Central memory CD8-positive, alpha-beta T cell (primary cell): ENCODE data around the gene CTDNEP1.
A peak's percentile ranks its signal among the peaks of the same experiment; 100 is the strongest.

ENCODE experiments used
- ATAC-seq: fragments of 150-1000 bp; cut with Tn5 transposase; replicated peaks from 2 replicates; pipeline ENCODE4 v1.10.0; 2022; ENCODE audit warnings: mild to moderate bottlenecking, moderate FRiP score, moderate number of reproducible peaks; ENCODE audit not compliant: poor library complexity, severe bottlenecking; ENCODE audit errors: extremely low read depth
- DNase-seq, 2 donors: peaks; one replicate each; pipeline ENCODE4 v3.0.0; 2021; ENCODE audit warnings: low spot score in 2 of 2
- H3K27ac Mint-ChIP-seq: one replicate; pipeline ENCODE4 v1.8.0; 2022; ENCODE audit warnings: low read depth, mild to moderate bottlenecking, moderate library complexity, mixed read lengths
- H3K27me3 Mint-ChIP-seq: one replicate; pipeline ENCODE4 v1.8.0; 2022; ENCODE audit warnings: mixed read lengths
- H3K36me3 Mint-ChIP-seq: one replicate; pipeline ENCODE4 v1.8.0; 2022; ENCODE audit warnings: mild to moderate bottlenecking, moderate library complexity, mixed read lengths; ENCODE audit not compliant: insufficient read depth
- H3K4me1 Mint-ChIP-seq: one replicate; pipeline ENCODE4 v1.8.0; 2022; ENCODE audit warnings: mixed read lengths
- H3K4me3 Mint-ChIP-seq: one replicate; pipeline ENCODE4 v1.8.0; 2022; ENCODE audit warnings: mild to moderate bottlenecking, moderate library complexity, mixed read lengths
- H3K9me3 Mint-ChIP-seq: one replicate; pipeline ENCODE4 v1.8.0; 2022; ENCODE audit warnings: mixed read lengths

The CTDNEP1 gene

GRCh38 chr17:7219229-7219811 lies 32.2 kb downstream of the CTDNEP1 start:
- peak overlapping the region; percentile 95 for H3K27ac Mint-ChIP-seq

GRCh38 chr17:7218758-7219157 lies 32.8 kb downstream of the CTDNEP1 start:
- peaks cover 19% of the 10 kb centered on the region for H3K36me3 Mint-ChIP-seq
- peak overlapping the region; percentile 98 for H3K4me3 Mint-ChIP-seq
- peaks cover 4% of the 10 kb centered on the region for H3K27me3 Mint-ChIP-seq
- no peak for DNase-seq
- no peak for ATAC-seq
- H3K9me3 Mint-ChIP-seq: no peaks in the 10 kb centered on the region
- peak overlapping the region; percentile 95 for H3K27ac Mint-ChIP-seq
- peaks cover 57% of the 10 kb centered on the region for H3K4me1 Mint-ChIP-seq

More at GRCh38 chr17:7219229-7219811, 32.2 kb downstream of the CTDNEP1 start:
- Mint-ChIP-seq H3K27me3 (no peaks in the 10 kb centered on the region), H3K4me1 (peaks cover 51% of the 10 kb centered on the region), H3K9me3 (no peaks in the 10 kb centered on the region), H3K4me3 (peak overlapping the region; percentile 98), H3K36me3 (peaks cover 14% of the 10 kb centered on the region)
- no peak for DNase-seq
- no peak for ATAC-seq

- peaks cover 63% of the 10 kb centered on the region for H3K4me1 Mint-ChIP-seq
Observed at GRCh38 chr17:7218166-7218565, 33.4 kb downstream of the CTDNEP1 start.

GRCh38 chr17:7217113-7217987 lies 34.2 kb downstream of the CTDNEP1 start:
- H3K4me1 Mint-ChIP-seq: peaks cover 63% of the 10 kb centered on the region
- peak overlapping the region; percentile 29 for H3K4me3 Mint-ChIP-seq
- DNase-seq (no peak), ATAC-seq (no peak)
- no peaks in the 10 kb centered on the region for H3K9me3 Mint-ChIP-seq
- H3K27me3 Mint-ChIP-seq: peaks cover 14% of the 10 kb centered on the region
- peaks cover 20% of the 10 kb centered on the region for H3K36me3 Mint-ChIP-seq
- no peak overlapping the region for H3K27ac Mint-ChIP-seq

More at GRCh38 chr17:7218166-7218565, 33.4 kb downstream of the CTDNEP1 start:
- DNase-seq (no peak), ATAC-seq (no peak)
- Mint-ChIP-seq H3K27ac (no peak overlapping the region), H3K9me3 (no peaks in the 10 kb centered on the region), H3K36me3 (peaks cover 20% of the 10 kb centered on the region), H3K27me3 (peaks cover 10% of the 10 kb centered on the region), H3K4me3 (peak overlapping the region; percentile 98)

- Mint-ChIP-seq H3K27ac (peak overlapping the region; percentile 13), H3K36me3 (peaks cover 20% of the 10 kb centered on the region), H3K4me1 (peaks cover 61% of the 10 kb centered on the region), H3K4me3 (peak overlapping the region; percentile 0), H3K9me3 (no peaks in the 10 kb centered on the region), H3K27me3 (peaks cover 22% of the 10 kb centered on the region)
- ATAC-seq: no peak
- no peak for DNase-seq
Observed at GRCh38 chr17:7216242-7217112, 35.1 kb downstream of the CTDNEP1 start.

GRCh38 chr17:7215652-7216180 lies 35.8 kb downstream of the CTDNEP1 start:
- Mint-ChIP-seq H3K36me3 (peaks cover 20% of the 10 kb centered on the region), H3K27me3 (peaks cover 30% of the 10 kb centered on the region), H3K4me3 (peak overlapping the region; percentile 0), H3K27ac (peak overlapping the region; percentile 13), H3K4me1 (peaks cover 53% of the 10 kb centered on the region), H3K9me3 (no peaks in the 10 kb centered on the region)
- DNase-seq: no peak
- ATAC-seq: no peak

- Mint-ChIP-seq H3K36me3 (peaks cover 20% of the 10 kb centered on the region), H3K4me3 (peak overlapping the region; percentile 86), H3K27ac (peak overlapping the region; percentile 98), H3K4me1 (peaks cover 48% of the 10 kb centered on the region), H3K9me3 (no peaks in the 10 kb centered on the region), H3K27me3 (peaks cover 35% of the 10 kb centered on the region)
- ATAC-seq (no peak), DNase-seq (no peak)
Observed at GRCh38 chr17:7215136-7215638, 36.3 kb downstream of the CTDNEP1 start.

GRCh38 chr17:7214300-7215135 lies 37.0 kb downstream of the CTDNEP1 start:
- Mint-ChIP-seq H3K27me3 (peaks cover 42% of the 10 kb centered on the region), H3K4me1 (peaks cover 43% of the 10 kb centered on the region), H3K4me3 (peak overlapping the region; percentile 86), H3K27ac (peak overlapping the region; percentile 98), H3K9me3 (no peaks in the 10 kb centered on the region), H3K36me3 (peaks cover 20% of the 10 kb centered on the region)
- DNase-seq (peak; percentile 97 to 98), ATAC-seq (peak; percentile 77)

GRCh38 chr17:7213895-7214299 lies 37.6 kb downstream of the CTDNEP1 start:
- Mint-ChIP-seq H3K9me3 (no peaks in the 10 kb centered on the region), H3K4me1 (peaks cover 37% of the 10 kb centered on the region), H3K27ac (peak overlapping the region; percentile 98), H3K27me3 (peaks cover 45% of the 10 kb centered on the region), H3K36me3 (peaks cover 20% of the 10 kb centered on the region), H3K4me3 (peak overlapping the region; percentile 86)
- no peak for DNase-seq
- peak; percentile 4 for ATAC-seq

- DNase-seq (no peak), ATAC-seq (no peak)
- Mint-ChIP-seq H3K27me3 (peaks cover 53% of the 10 kb centered on the region), H3K9me3 (no peaks in the 10 kb centered on the region), H3K4me1 (peaks cover 32% of the 10 kb centered on the region), H3K4me3 (no peak overlapping the region), H3K36me3 (peaks cover 18% of the 10 kb centered on the region), H3K27ac (no peak overlapping the region)
Observed at GRCh38 chr17:7211491-7212273, 39.9 kb downstream of the CTDNEP1 start.
